Umbilical cord (tissue), 2 donors: ENCODE measurements around the gene ADGRV1. TPM values are rescaled to one million over a fixed set of nuclear protein-coding genes. Genes with fewer than 3 reads are reported as not detected.

Source experiments
- DNase-seq: peaks from one replicate; pipeline ENCODE4 v3.0.0-alpha.2; 2015; ENCODE audit warnings: low spot score
- total RNA-seq: library from RNA; depleted of rRNA; stranded (reverse); fragments of >200 nt; gene quantifications from one replicate; pipeline ENCODE4 v1.2.3, GENCODE V29; 2014; ENCODE audit warnings: low replicate concordance; ENCODE audit not compliant: insufficient read depth

Gene ADGRV1
- 15.4 TPM for total RNA-seq

DNA sequence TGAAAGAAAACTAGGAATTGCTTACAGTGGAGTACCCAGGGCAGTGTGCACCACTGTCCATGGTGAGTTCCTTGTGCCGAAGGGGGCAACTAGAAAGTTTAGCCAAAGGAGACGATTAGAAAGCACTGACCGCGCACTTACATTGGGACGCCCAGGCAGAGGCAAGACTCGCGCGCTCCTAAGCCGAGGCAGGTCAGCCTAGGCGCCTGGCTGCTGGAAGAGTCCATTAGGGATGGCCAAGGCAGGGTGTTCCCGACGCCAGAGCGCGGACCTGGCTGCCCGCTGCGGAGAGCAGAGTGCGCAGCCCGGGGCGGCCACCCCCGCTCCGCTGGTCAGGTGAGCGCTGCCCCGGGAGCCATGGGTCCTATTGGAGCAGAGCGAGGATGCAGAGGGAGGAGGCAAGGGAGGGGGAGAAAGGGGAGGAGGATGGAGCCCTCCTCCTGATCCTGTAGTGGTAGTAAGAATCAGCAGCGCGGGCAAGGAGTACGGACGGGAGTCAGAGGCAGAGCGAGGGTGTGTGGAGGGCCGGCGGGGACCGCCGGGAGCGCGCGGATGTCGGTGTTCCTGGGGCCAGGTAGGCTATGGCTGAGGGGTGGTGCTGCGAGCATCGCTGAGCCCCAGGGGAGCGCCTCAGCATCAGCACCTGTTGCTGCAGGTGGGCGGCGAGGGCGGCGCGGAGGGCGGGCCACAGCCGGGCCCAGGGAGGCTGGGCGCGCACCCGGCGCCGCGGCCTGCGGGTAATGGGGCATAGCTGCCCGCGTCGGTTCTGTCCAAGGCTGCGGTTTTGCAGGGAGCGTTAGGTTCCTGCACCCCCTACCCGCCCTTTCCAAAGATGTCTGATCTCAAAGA is at the start of gene ADGRV1:
ADGRV1 (plus strand) TSS at position 454 of the 849 bp plus-strand sequence; CDS start at position 553, 99 bp downstream.
- DNase-seq: peak; percentile 48

- no peak for DNase-seq
These were observed 48.2 kb upstream of the ADGRV1 start for GRCh38 chr5:90510438-90510837.

GRCh38 chr5:90514520-90514919 is 44.1 kb upstream of the ADGRV1 start:
- no peak for DNase-seq

GRCh38 chr5:90518661-90519060 is 39.9 kb upstream of the ADGRV1 start:
- no peak for DNase-seq

- no peak for DNase-seq
These were observed 39.5 kb upstream of the ADGRV1 start for GRCh38 chr5:90519081-90519480.

DNA sequence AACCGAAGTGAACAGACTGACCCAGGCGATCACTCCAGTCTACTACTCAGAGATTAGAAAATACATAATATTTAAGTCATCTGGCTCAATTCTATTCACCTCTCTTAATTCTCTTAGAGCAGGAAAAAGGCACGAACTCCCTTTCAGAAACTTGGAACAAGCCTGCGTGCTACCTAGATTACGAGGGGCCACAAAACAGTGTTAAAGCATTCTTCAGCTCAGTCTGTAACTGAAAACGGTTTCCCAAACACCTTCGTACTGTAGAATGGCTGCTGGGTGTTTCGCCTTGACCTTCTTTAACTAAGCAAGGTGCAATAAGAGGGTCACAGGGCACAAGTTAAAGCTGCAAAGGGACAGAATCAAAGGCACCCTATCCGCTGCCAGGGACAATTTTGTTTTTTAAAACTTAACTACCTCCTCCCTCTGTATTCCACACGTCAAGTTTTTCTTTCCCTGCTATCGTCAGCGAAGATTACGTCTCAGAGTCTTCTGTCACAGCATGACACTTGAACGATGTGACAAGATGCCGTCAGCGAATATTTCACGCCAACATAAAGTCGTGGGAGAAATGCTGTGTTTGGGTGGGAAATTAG is 29.9 kb upstream of the ADGRV1 start:
- peak; percentile 56 for DNase-seq

GRCh38 chr5:90529194-90529938 is 29.2 kb upstream of the ADGRV1 start, which contains the start of gene LYSMD3:
Gene LYSMD3, minus strand, starts transcription at chr5:90529584. Its CDS starts 4,295 bp downstream, at chr5:90525289.
- peak; percentile 99 for DNase-seq

DNA sequence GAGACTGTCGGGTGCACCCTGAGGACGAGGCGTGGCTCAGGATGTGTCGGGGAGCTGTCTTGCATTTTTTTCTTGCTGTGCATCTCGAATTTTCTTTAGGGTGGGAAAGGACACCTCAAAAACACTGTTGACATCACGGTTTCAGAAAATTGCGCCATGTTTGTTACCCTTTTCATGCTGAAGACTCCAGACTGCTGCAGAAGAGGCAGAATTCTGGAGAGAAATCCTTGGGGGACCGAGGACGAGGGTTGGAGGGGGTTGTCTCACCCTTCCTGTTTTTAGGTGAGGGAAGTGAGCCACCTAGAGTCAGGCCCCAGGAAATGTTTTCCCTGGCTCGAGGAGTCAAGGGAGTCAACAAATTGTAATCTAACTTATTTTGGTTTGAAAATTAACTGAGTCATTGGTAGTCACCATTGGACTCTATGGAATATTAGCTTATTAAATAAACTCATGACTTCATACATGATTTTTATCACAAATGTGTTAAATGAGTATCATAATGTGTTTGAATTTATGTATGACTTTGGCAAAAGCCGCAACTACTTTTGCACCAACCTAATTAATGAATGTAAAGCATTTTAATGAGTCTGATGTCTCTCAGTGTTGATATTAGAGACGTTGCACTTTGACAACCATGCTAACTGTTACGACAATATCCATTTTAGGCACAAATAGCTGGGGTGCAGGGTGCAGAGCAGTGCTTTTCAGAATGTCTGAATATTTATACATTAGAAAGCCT is 28.5 kb upstream of the ADGRV1 start:
- peak; percentile 86 for DNase-seq

DNA sequence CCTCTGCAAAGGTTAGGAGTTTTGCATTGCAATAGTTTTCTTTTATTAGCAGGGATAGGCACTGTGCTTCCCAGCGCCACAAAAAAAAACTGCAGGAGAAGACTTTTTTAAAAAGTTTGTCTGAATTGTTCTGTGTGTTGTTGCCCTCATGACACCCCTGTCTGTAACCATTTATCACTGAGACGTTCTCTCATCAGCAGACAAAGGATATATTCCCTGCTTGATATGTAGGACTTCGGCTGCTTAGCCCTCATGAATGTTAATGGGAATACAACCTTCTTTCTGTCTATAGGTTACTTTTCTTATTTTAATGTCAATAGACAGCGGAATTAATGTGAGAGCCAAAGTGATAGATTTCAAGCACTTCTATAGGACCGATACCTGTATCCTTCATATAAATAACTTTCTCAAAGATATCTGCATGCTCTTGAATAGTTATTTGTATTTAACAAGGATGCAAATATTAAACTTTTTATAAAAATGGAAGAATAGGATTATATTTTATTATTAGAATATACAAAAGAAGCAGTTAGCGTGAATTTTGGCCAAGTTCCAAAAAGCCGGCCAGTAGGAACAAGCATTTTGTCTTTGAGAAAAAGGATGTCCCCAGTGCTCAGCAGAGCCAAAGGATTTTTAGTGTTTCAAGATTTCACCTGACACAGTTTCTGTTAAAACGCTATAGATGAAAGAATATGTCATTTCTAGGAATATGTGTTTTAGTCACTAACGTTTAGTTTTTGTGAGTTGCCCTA is 27.7 kb upstream of the ADGRV1 start:
- DNase-seq: no peak

GRCh38 chr5:90533794-90534193 is 24.8 kb upstream of the ADGRV1 start:
- DNase-seq: no peak

- DNase-seq: no peak
These were observed 23.7 kb upstream of the ADGRV1 start for GRCh38 chr5:90534922-90535321.

GRCh38 chr5:90542827-90543519 is 15.6 kb upstream of the ADGRV1 start:
- DNase-seq: no peak

DNA sequence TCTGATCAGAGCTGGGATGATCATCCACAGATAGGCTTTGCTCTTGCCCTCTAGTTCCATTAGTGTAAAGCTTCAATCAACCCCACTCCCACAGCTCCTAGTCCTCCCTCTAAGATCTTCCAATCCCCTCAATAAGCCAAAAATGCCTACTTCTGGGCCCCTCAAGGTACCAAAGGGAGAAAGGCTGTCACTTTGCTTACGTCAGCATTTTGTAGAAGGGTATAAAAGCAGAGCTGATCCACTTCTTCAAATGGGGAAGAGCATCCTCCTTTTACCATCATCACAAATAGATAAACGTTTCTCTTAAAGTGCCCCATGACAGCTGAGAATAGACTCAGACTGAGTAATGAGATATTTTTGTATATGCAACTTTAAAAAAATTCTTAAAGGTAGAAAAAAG is 13.1 kb upstream of the ADGRV1 start:
- DNase-seq: no peak

DNA sequence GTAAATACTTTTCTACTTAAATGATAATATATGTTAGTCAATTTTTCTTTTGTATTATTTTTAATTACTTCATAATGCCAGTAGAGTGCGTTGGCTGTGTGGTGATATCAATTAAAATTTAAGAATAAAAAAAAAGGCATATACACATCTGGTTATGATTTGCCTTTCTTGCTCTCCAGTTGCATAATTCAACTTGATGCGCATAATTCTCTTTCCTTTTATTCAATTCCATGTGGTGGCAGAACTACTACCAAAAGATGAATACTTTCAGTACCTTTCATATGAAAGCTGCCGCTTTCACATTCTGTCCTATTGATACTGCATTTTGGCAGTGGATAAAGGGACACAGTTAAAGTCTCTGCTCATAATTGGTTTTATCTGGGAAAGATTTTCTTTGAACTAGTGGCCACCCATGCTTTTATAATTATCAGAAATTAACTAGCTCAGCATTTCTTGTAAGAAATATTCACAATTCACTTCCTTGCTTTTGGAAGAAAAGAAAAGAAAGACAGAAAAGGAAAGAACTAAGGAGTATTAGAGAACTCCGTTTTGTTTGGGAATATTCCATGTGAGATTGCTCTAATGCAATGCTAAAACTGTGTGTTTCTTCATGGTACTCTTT is 12.3 kb upstream of the ADGRV1 start:
- no peak for DNase-seq

DNA sequence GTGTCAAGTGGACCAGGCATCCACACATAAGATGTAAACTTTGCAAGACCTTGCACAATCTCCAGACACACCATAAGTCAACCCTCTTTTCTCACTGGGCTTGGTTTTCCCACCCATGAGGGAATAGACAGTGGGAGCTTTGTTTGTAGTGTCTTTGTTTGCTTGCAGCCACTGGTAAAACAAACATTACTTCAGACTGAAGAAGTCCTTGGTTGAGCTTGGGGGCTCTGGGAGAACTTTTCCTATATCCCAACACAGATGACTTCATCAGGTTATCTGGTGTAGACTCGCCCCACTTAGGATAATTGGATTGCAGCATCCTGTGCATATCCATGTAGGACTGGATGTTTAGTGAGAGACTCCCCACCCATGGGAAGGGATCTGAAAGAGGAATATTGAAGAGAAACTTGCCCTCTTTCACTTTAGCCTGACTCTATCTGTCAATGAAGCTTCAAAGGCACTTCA is 11.5 kb upstream of the ADGRV1 start:
- DNase-seq: no peak

GRCh38 chr5:90548069-90548593 is 10.5 kb upstream of the ADGRV1 start:
- DNase-seq: no peak

GRCh38 chr5:90549223-90549622 is 9.4 kb upstream of the ADGRV1 start:
- no peak for DNase-seq

GRCh38 chr5:90549729-90550275 is 8.8 kb upstream of the ADGRV1 start:
- DNase-seq: no peak

GRCh38 chr5:90550963-90551362 is 7.6 kb upstream of the ADGRV1 start:
- DNase-seq: no peak
